Measurements from ENCODE around the gene INPP5F.

DNA sequence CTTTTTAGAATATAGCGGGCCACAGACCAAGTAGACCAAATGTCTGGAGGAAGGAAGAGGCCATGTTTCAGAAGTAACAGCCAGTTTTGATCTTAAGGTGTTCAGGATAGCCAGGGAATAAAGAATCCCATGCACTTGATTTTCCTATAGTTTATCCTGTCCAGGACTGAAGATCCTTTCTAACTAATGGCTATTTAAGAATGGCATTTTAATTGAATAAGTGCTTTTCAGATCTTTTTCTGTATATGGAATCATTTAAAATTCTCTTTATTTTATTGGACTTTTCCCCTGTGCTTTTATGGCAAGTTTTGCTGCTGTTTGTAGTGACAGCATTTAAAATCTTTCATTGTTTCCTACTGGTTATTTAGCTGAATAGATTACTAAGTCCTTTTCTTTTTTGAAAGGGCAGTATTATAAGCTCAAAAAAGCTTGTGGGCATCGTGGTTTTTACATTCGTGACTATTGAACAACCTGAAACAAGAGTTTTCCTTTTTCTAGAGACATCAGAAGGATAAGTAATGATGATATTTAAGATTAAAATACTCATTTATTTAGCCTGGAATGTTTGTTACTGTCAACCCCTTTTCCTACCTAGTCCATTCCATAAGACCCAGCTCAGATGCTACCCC lies 2.4 kb downstream of the INPP5F start:
- TF ChIP-seq, protein P1, sequence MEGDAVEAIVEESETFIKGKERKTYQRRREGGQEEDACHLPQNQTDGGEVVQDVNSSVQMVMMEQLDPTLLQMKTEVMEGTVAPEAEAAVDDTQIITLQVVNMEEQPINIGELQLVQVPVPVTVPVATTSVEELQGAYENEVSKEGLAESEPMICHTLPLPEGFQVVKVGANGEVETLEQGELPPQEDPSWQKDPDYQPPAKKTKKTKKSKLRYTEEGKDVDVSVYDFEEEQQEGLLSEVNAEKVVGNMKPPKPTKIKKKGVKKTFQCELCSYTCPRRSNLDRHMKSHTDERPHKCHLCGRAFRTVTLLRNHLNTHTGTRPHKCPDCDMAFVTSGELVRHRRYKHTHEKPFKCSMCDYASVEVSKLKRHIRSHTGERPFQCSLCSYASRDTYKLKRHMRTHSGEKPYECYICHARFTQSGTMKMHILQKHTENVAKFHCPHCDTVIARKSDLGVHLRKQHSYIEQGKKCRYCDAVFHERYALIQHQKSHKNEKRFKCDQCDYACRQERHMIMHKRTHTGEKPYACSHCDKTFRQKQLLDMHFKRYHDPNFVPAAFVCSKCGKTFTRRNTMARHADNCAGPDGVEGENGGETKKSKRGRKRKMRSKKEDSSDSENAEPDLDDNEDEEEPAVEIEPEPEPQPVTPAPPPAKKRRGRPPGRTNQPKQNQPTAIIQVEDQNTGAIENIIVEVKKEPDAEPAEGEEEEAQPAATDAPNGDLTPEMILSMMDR (IDR thresholded peaks at IDR 0.05): no peak
- TF ChIP-seq POLR2A (IDR thresholded peaks at IDR 0.05): no peak
- no peak for TF ChIP-seq EP300 (IDR thresholded peaks at IDR 0.05)
